ENCODE data around the gene THOP1. TPM values are rescaled to one million over a fixed set of nuclear protein-coding genes. Genes with fewer than 3 reads are reported as not detected.

Gene THOP1
- total RNA-seq, 1 donor from 2014 or later = 40.4 TPM

GRCh38 chr19:2854849-2855248, 69.5 kb downstream of the THOP1 start:
- no peak for DNase-seq

GRCh38 chr19:2856457-2857050, 71.3 kb downstream of the THOP1 start:
- no peak for DNase-seq

GRCh38 chr19:2858864-2859263, 73.6 kb downstream of the THOP1 start:
- DNase-seq = no peak

GRCh38 chr19:2863816-2864215, 78.5 kb downstream of the THOP1 start:
- no peak for DNase-seq

Other genes with a start within 250 kb of the THOP1 start
- 4.2 TPM for gene GNG7, start 82.8 kb upstream of the THOP1 start, total RNA-seq
- 23.1 TPM for gene DIRAS1, start 64.1 kb upstream of the THOP1 start, total RNA-seq
- 20.4 TPM for gene SLC39A3, start 45.5 kb upstream of the THOP1 start, total RNA-seq
- 24.2 TPM for gene SGTA, start 2.2 kb upstream of the THOP1 start, total RNA-seq
- gene ZNF554, start 34.4 kb downstream of the THOP1 start, total RNA-seq = 17.5 TPM
- gene ZNF555, start 56.0 kb downstream of the THOP1 start, total RNA-seq = 20.3 TPM
- 0.16 TPM for gene ZNF556, start 81.8 kb downstream of the THOP1 start, total RNA-seq
- 5.0 TPM for gene ZNF57, start 115.4 kb downstream of the THOP1 start, total RNA-seq
- gene ZNF77, start 159.5 kb downstream of the THOP1 start, total RNA-seq = 6.4 TPM
- 0.16 TPM for gene TLE6, start 192.1 kb downstream of the THOP1 start, total RNA-seq
- gene TLE2, start 243.8 kb downstream of the THOP1 start, total RNA-seq = 6.1 TPM

All from occipital lobe (tissue), 2 donors.